Measurements from ENCODE around the gene SESN2.

SESN2 gene

GRCh38 chr1:28306301-28306949 is 47.1 kb downstream of the SESN2 start:
- WGBS, 2 experiments, result 87 to 88% methylated on average over 2 of the region's 2 CpGs
- H3K27me3 ChIP-seq (ENCODE audit: control insufficient read depth, insufficient read depth, low read length, poor library complexity, severe bottlenecking), result no peaks in the 10 kb centered on the region
- H3K9me3 ChIP-seq (ENCODE audit: control insufficient read depth, low read length), result no peaks in the 10 kb centered on the region
- H3K36me3 ChIP-seq (ENCODE audit: control insufficient read depth, insufficient read depth, low read length), result no peaks in the 10 kb centered on the region
- H3K27ac ChIP-seq (ENCODE audit: insufficient read depth, low read depth, low read length, poor library complexity, severe bottlenecking), result peak overlapping the region; percentile 36
- no peaks in the 10 kb centered on the region for H3K4me1 ChIP-seq (ENCODE audit: control insufficient read depth, insufficient read depth, low read length)
- H3K4me3 ChIP-seq (ENCODE audit: insufficient read depth, low read depth, low read length), result no peak overlapping the region

GRCh38 chr1:28308750-28309149 is 49.4 kb downstream of the SESN2 start:
- no peak overlapping the region for H3K27ac ChIP-seq (ENCODE audit: insufficient read depth, low read depth, low read length, poor library complexity, severe bottlenecking)
- H3K9me3 ChIP-seq (ENCODE audit: control insufficient read depth, low read length), result no peaks in the 10 kb centered on the region
- WGBS, 2 experiments, result 91% methylated on average over 3 of the region's 3 CpGs
- no peaks in the 10 kb centered on the region for H3K27me3 ChIP-seq (ENCODE audit: control insufficient read depth, insufficient read depth, low read length, poor library complexity, severe bottlenecking)
- H3K4me1 ChIP-seq (ENCODE audit: control insufficient read depth, insufficient read depth, low read length), result no peaks in the 10 kb centered on the region
- H3K4me3 ChIP-seq (ENCODE audit: insufficient read depth, low read depth, low read length), result no peak overlapping the region
- H3K36me3 ChIP-seq (ENCODE audit: control insufficient read depth, insufficient read depth, low read length), result no peaks in the 10 kb centered on the region

- WGBS, 2 experiments, result 90 to 94% methylated on average over 2 of the region's 2 CpGs
- Histone ChIP-seq H3K36me3 (ENCODE audit: control insufficient read depth, insufficient read depth, low read length) (no peaks in the 10 kb centered on the region), H3K27ac (ENCODE audit: insufficient read depth, low read depth, low read length, poor library complexity, severe bottlenecking) (no peak overlapping the region), H3K9me3 (ENCODE audit: control insufficient read depth, low read length) (no peaks in the 10 kb centered on the region), H3K4me3 (ENCODE audit: insufficient read depth, low read depth, low read length) (no peak overlapping the region), H3K4me1 (ENCODE audit: control insufficient read depth, insufficient read depth, low read length) (no peaks in the 10 kb centered on the region), H3K27me3 (ENCODE audit: control insufficient read depth, insufficient read depth, low read length, poor library complexity, severe bottlenecking) (no peaks in the 10 kb centered on the region)
Measured at GRCh38 chr1:28309702-28310101, 50.4 kb downstream of the SESN2 start.

- H3K9me3 ChIP-seq (ENCODE audit: control insufficient read depth, low read length), result no peaks in the 10 kb centered on the region
- WGBS, 2 experiments, result 87 to 90% methylated on average over 6 of the region's 6 CpGs
- H3K27ac ChIP-seq (ENCODE audit: insufficient read depth, low read depth, low read length, poor library complexity, severe bottlenecking), result no peak overlapping the region
- H3K4me3 ChIP-seq (ENCODE audit: insufficient read depth, low read depth, low read length), result no peak overlapping the region
- H3K4me1 ChIP-seq (ENCODE audit: control insufficient read depth, insufficient read depth, low read length), result no peaks in the 10 kb centered on the region
- no peaks in the 10 kb centered on the region for H3K27me3 ChIP-seq (ENCODE audit: control insufficient read depth, insufficient read depth, low read length, poor library complexity, severe bottlenecking)
- no peaks in the 10 kb centered on the region for H3K36me3 ChIP-seq (ENCODE audit: control insufficient read depth, insufficient read depth, low read length)
Measured at GRCh38 chr1:28313702-28314546, 54.6 kb downstream of the SESN2 start.

GRCh38 chr1:28314547-28314941 is 55.2 kb downstream of the SESN2 start:
- no peaks in the 10 kb centered on the region for H3K27me3 ChIP-seq (ENCODE audit: control insufficient read depth, insufficient read depth, low read length, poor library complexity, severe bottlenecking)
- no peaks in the 10 kb centered on the region for H3K9me3 ChIP-seq (ENCODE audit: control insufficient read depth, low read length)
- WGBS, 2 experiments, result 94 to 95% methylated on average over 8 of the region's 8 CpGs
- H3K36me3 ChIP-seq (ENCODE audit: control insufficient read depth, insufficient read depth, low read length), result no peaks in the 10 kb centered on the region
- H3K4me3 ChIP-seq (ENCODE audit: insufficient read depth, low read depth, low read length), result no peak overlapping the region
- H3K27ac ChIP-seq (ENCODE audit: insufficient read depth, low read depth, low read length, poor library complexity, severe bottlenecking), result no peak overlapping the region
- H3K4me1 ChIP-seq (ENCODE audit: control insufficient read depth, insufficient read depth, low read length), result no peaks in the 10 kb centered on the region

- H3K27me3 ChIP-seq (ENCODE audit: control insufficient read depth, insufficient read depth, low read length, poor library complexity, severe bottlenecking), result no peaks in the 10 kb centered on the region
- H3K27ac ChIP-seq (ENCODE audit: insufficient read depth, low read depth, low read length, poor library complexity, severe bottlenecking), result no peak overlapping the region
- H3K9me3 ChIP-seq (ENCODE audit: control insufficient read depth, low read length), result no peaks in the 10 kb centered on the region
- no peaks in the 10 kb centered on the region for H3K4me1 ChIP-seq (ENCODE audit: control insufficient read depth, insufficient read depth, low read length)
- H3K36me3 ChIP-seq (ENCODE audit: control insufficient read depth, insufficient read depth, low read length), result no peaks in the 10 kb centered on the region
- 88 to 93% methylated on average over 7 of the region's 7 CpGs for WGBS, 2 experiments
- no peak overlapping the region for H3K4me3 ChIP-seq (ENCODE audit: insufficient read depth, low read depth, low read length)
Measured at GRCh38 chr1:28317014-28317413, 57.7 kb downstream of the SESN2 start.

GRCh38 chr1:28322194-28322593 is 62.9 kb downstream of the SESN2 start:
- H3K27me3 ChIP-seq (ENCODE audit: control insufficient read depth, insufficient read depth, low read length, poor library complexity, severe bottlenecking), result no peaks in the 10 kb centered on the region
- no peak overlapping the region for H3K27ac ChIP-seq (ENCODE audit: insufficient read depth, low read depth, low read length, poor library complexity, severe bottlenecking)
- no peaks in the 10 kb centered on the region for H3K9me3 ChIP-seq (ENCODE audit: control insufficient read depth, low read length)
- no peaks in the 10 kb centered on the region for H3K4me1 ChIP-seq (ENCODE audit: control insufficient read depth, insufficient read depth, low read length)
- no peaks in the 10 kb centered on the region for H3K36me3 ChIP-seq (ENCODE audit: control insufficient read depth, insufficient read depth, low read length)
- 90 to 96% methylated on average over 2 to 3 of the region's 3 CpGs for WGBS, 2 experiments
- H3K4me3 ChIP-seq (ENCODE audit: insufficient read depth, low read depth, low read length), result no peak overlapping the region

- H3K27me3 ChIP-seq (ENCODE audit: control insufficient read depth, insufficient read depth, low read length, poor library complexity, severe bottlenecking), result no peaks in the 10 kb centered on the region
- no peak overlapping the region for H3K27ac ChIP-seq (ENCODE audit: insufficient read depth, low read depth, low read length, poor library complexity, severe bottlenecking)
- no peaks in the 10 kb centered on the region for H3K36me3 ChIP-seq (ENCODE audit: control insufficient read depth, insufficient read depth, low read length)
- H3K4me1 ChIP-seq (ENCODE audit: control insufficient read depth, insufficient read depth, low read length), result no peaks in the 10 kb centered on the region
- 57 to 69% methylated on average over 3 of the region's 3 CpGs for WGBS, 2 experiments
- H3K9me3 ChIP-seq (ENCODE audit: control insufficient read depth, low read length), result no peaks in the 10 kb centered on the region
- no peak overlapping the region for H3K4me3 ChIP-seq (ENCODE audit: insufficient read depth, low read depth, low read length)
Measured at GRCh38 chr1:28323720-28324119, 64.4 kb downstream of the SESN2 start.

- Histone ChIP-seq H3K4me1 (ENCODE audit: control insufficient read depth, insufficient read depth, low read length) (no peaks in the 10 kb centered on the region), H3K27me3 (ENCODE audit: control insufficient read depth, insufficient read depth, low read length, poor library complexity, severe bottlenecking) (no peaks in the 10 kb centered on the region), H3K27ac (ENCODE audit: insufficient read depth, low read depth, low read length, poor library complexity, severe bottlenecking) (no peak overlapping the region), H3K9me3 (ENCODE audit: control insufficient read depth, low read length) (no peaks in the 10 kb centered on the region), H3K36me3 (ENCODE audit: control insufficient read depth, insufficient read depth, low read length) (no peaks in the 10 kb centered on the region), H3K4me3 (ENCODE audit: insufficient read depth, low read depth, low read length) (no peak overlapping the region)
Measured at GRCh38 chr1:28326515-28326914, 67.2 kb downstream of the SESN2 start.

GRCh38 chr1:28326984-28327383 is 67.7 kb downstream of the SESN2 start:
- no peaks in the 10 kb centered on the region for H3K27me3 ChIP-seq (ENCODE audit: control insufficient read depth, insufficient read depth, low read length, poor library complexity, severe bottlenecking)

More at GRCh38 chr1:28326984-28327383, 67.7 kb downstream of the SESN2 start:
- no peak overlapping the region for H3K27ac ChIP-seq (ENCODE audit: insufficient read depth, low read depth, low read length, poor library complexity, severe bottlenecking)
- H3K36me3 ChIP-seq (ENCODE audit: control insufficient read depth, insufficient read depth, low read length), result peaks cover 3% of the 10 kb centered on the region
- H3K9me3 ChIP-seq (ENCODE audit: control insufficient read depth, low read length), result no peaks in the 10 kb centered on the region
- no peaks in the 10 kb centered on the region for H3K4me1 ChIP-seq (ENCODE audit: control insufficient read depth, insufficient read depth, low read length)
- no peak overlapping the region for H3K4me3 ChIP-seq (ENCODE audit: insufficient read depth, low read depth, low read length)
- 92 to 95% methylated on average over 3 of the region's 3 CpGs for WGBS, 2 experiments

All from ectodermal cell (in vitro differentiated cells).